DND-41 (cell line): Measurements from ENCODE around the gene NUP214.

Source experiments
- CTCF ChIP-seq: IDR thresholded peaks from 2 replicates; pipeline ENCODE4 v1.5.1; 2012; ENCODE audit warnings: borderline replicate concordance, low read length, moderate library complexity, mild to moderate bottlenecking; ENCODE audit not compliant: poor library complexity, severe bottlenecking; ENCODE audit errors: extremely low read depth
- EZH2 ChIP-seq: IDR thresholded peaks from 3 replicates; pipeline ENCODE4 v1.6.1; 2012; ENCODE audit warnings: borderline replicate concordance, low read depth, mild to moderate bottlenecking, moderate library complexity, low read length, inconsistent platforms; ENCODE audit not compliant: severe bottlenecking

DNA sequence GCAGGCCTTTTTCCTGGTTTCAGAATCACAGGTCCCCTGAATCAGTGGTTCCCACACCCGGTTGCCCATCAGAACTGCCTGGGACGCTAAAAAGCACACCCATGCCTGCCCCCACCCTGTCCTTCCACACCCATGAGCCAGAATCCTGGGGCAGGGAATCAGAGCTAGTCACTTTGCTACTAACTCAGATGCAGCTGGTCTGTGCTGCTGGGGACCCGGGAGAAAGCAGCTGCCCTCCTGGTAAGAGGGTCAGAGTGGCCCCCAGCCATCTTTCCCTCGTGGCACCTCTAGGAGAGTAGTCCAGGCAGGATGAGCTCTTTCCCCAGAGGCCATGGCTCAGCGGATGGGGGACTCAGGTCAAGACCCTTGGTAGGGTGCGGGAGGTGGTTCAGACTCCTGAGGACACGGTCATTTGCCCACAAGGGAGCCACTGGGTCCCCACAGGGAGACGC lies 11.3 kb upstream of the NUP214 start:
- no peak for TF ChIP-seq CTCF
- no peak for TF ChIP-seq EZH2
